HG02885 (cell line): ENCODE results near the gene MICU1.
"Not testable (repeated sequence)": the region's sequence is repeated elsewhere in the genome, so short reads cannot be mapped to it uniquely, and the experiment has no call there.

Experiments
- ATAC-seq: cut with Tn5 transposase; IDR thresholded peaks from one replicate; pipeline ENCODE4 v1.9.1; 2021; ENCODE audit warnings: mild to moderate bottlenecking; ENCODE audit not compliant: unreplicated experiment, poor library complexity

The MICU1 gene

DNA sequence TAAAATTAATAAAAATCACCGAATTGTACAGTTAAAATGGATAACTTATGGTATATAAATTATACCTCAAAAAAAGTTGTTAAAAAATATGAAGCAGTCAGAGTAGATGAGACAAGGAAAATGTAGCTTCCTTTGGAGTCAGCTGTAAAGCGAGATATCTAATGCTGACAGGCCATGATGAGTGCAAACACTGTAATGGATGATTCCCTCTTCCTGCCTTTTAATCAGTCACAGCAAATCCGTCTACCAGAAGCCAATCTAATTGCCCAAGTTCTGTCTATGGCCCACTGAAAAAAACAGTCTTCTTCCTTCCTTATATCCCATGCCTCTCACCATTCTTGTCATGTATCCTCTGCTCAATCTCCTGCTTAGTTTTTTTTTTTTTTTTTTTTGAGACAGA lies 211.2 kb downstream of the MICU1 start:
- ATAC-seq = no peak

DNA sequence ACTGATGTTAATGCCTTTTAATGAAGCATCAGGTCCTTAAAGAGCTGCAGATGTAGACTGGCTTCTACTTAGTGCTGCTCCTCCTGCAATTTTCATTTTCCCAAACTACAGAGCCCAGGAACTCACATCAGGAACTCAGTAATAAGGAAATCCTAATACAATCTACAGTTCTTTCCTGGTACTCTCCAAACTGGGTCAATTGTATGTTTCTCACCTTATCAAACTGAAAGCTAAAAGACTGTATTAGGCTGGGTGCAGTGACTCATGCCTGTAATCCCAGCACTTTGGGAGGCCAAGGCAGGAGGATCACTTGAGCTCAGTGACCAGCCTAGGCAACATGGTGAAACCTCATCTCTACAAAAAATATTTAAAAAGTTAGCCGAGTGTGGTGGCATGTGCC lies 216.7 kb downstream of the MICU1 start:
- no peak for ATAC-seq

DNA sequence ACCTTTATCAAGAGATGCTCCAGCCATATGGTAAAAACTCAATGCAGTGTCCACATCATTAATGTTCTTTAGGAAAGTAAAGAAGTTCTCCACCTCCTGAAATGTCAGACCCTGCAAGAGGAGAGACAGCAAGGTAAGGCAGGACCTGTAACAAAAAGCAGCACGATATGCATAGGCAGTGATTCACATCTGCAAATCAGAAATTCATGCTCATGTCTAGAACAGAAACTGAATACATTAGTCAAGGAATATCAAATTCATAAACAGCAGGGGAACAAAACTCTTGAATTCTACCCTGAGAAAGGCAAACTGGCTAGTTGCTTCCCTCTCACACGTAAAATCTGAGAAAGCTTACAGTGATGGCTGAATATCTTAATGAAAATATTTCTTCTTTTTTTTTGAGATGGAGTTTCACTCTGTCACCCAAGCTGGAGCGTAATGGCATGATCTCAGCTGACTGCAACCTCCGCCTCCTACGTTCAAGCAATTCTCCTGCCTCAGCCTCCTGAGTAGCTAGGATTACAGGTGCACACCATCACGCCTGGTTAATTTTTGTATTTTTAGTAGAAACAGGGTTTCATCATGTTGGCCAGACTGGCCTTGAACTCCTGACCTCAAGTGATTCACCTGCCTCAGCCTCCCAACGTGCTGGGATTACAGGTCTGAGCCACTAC lies 217.8 kb downstream of the MICU1 start:
- ATAC-seq = no peak

DNA sequence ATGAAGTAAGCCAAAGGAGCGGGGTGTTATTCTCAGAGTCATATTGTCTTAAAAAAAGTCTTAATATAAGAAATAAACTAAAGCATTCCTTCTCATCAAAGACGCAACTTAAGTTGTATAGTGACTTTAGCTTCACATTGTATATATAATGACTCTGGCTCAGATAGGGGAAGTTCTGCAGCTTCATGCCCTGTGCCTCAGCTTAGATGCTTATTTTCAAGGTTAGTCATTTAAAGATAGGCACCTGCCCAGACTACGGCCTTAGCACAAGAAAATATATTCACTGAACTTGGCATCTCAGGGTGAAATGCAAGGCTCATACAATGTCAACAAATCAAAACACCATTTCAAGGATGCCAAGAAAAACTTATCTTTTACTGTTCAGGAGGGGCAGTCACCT lies 218.4 kb downstream of the MICU1 start:
- ATAC-seq = no peak

DNA sequence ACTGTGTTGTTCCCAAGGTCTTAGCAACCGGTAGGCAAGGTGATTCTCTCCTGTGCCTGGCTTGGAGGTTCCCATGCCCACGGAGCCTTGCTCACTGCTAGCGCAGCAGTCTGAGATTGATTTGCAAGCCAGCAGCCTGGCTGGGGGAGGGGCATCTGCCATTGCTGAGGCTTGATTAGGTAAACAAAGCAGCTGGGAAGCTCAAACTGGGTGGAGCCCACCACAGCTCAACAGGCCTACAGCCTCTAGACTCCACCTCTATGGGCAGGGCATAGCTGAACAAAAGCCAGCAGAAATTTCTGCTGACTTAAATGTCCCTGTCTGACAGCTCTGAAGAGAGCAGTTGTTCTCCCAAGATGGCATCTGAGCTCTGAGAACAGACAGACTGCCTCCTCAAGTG lies 230.3 kb downstream of the MICU1 start:
- not testable (repeated sequence) for ATAC-seq

DNA sequence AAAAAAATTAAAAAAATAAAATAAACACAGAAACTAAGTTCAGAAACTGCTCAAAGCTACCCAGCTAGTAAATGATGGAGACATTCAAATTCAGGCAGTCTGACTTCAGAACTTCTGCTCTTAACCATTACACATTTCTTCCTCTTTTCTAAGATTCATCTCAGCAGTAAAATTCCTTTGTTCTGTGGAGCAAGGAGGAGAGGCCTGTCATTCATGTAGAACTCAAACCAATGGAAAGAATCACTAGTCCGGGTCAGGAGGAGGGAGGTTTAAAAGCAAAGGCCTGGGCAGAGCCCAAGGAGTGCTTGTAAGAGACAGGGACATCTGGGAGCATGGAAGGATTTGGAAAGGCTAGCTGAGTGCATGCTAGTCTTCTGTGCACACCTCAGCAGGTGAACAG lies 233.3 kb downstream of the MICU1 start:
- no peak for ATAC-seq

DNA sequence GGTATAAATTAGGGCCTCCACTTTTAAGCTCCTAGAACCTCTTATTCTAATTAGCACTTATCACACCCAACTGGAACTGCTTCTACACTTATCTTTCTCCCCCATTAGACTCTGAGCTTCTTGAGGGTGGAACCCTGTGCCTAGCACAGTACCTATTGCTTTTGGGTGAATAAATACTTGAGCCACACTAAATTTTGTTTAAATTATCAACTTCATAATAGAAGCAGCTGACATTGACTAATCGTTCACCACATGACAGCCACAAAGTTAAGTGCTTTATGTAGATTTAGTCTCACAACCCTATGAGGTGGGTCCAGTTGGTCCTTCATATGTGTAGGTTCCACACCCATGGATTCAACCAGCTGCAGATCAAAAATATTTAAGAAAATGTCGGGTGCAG lies 235.1 kb downstream of the MICU1 start:
- no peak for ATAC-seq

DNA sequence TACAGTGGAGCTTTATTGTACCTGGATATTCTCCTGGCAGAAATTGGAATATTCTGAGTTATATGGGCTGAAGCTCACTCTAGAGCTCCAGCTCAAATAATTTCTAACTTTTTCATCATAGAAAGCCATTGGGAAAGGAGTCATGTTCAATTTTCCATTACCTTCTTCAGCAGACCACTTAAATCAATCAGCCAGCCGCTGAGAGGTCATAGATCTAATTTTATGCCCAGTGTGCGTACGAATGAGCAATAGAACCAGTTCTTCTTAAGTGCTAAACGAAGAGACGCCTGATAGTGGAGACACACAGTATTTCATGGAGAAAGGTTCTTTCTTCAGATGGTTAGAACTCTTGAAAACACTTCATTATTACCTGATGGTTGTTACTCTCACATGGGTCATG lies 236.2 kb downstream of the MICU1 start:
- ATAC-seq = no peak

DNA sequence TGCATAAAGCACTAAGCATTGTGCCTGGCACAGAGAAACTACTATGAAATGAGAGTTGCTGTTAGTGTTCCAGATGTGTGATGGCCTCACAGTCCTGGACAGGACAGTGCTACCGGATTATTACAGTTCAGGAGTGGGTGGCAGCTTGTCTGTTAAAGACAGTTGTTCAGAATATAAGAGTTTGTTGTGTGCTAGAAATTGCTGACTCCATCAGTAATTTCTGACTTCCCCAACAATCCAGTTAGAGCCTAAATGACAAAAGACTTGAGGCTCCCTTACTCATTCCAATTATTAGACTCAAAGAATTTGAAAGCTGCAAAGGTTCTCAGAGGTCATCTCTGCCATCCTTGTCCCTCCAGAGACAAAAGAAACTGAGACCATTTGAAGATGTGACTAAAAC lies 236.9 kb downstream of the MICU1 start:
- ATAC-seq = no peak

DNA sequence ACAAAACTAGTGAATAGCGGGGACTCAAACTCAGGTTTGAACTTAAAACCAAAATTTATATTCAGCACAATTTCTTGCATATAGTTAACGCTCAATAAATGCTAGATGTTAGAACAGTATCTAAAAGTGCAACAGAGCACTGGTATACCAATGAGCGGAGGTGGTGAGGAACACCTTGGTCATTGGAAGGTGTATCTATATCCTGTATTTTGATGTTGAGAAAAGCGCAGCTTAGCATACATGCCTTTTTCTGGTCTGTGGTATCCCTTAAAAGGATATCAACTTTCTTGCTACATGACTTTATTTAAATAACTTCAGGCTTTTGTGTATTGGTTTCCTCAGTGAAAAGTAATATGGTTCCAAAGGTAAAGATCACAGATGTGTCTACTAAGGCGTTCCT lies 237.8 kb downstream of the MICU1 start:
- ATAC-seq = no peak

DNA sequence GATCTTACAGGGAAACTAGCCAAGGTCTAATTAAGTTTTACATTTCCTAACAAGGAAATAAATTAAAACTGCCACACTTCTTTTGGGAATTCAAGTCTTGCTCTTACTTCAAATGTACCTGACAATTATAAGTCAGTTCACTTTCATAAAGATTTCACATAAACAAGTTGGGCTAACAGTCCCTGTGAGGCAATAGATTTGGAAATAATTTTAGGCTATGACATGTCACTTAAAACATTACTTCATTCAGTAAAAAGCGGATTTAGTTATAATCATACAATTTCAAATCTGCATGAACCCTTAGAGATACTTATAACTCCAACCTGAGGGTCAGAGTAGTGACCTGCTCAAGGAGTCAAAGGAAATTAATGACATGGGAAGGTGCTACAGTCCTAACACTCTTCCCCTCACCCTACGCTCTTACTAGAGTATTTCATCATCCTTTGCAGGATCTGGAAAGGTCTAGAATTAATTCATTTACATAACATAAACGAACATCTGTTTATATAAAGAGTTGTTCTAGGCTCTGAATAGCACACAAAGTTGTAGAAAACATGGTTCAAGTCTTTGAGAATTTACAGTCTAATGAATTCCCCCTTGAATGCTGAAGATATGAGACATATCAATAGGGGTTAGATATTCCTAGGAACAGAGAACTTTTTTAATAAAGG lies 238.8 kb downstream of the MICU1 start:
- ATAC-seq = no peak

DNA sequence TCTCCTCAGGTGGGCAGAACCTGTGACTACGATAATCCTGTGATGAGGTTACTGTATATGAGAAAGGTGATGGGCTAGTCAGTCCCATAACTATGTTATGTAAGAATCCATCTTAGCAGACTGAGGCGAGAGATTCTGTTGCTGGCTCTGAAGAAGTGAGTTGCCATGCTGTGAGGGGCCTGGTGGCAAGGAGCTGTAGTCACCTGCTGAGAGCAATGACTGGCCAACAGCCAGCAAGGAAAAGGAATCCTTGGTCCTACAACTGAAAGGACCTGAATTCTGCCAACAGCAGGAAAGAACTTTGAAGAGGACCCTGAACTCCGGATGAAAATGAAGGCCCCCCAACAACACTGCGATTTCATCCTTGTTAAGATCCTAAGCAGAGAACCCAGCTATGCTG lies 240.2 kb downstream of the MICU1 start:
- ATAC-seq = no peak

DNA sequence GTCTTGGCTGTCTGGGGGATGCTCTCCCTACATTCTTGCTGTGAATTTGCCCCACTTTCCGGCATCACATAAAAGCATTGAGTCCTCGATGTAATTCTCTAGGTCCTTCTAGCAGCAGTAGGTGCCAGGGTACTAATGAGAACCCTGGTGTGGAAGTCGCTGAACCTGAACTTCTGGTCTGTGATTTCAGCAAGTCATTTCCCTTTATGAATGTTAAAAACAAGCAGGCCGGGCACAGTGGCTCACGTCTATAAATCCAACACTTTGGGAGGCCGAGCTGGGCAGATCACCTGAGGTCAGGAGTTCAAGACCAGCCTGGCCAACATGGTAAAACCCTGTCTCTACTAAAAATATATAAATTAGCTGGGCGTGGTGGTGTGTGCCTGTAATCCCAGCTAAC lies 240.9 kb downstream of the MICU1 start:
- not testable (repeated sequence) for ATAC-seq

DNA sequence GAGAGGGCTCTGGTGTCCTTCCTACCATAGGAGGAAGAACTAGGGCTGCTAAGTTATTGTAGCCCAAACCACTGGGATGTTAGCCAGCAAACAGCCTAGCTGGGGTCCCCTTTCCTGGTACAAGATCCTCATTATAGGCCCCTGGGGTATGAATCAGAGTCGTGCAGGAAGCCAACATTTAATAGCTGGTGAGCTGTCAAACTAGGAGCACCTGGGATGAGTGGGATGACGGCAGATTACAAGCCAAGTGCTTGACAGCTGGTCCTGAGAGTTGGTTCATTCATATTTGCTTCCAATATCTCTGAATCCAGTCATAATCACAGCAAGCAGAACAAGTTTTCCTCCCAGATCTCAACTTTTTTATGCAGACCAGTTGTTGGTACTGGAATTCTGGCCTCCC lies 246.1 kb downstream of the MICU1 start:
- ATAC-seq = no peak

DNA sequence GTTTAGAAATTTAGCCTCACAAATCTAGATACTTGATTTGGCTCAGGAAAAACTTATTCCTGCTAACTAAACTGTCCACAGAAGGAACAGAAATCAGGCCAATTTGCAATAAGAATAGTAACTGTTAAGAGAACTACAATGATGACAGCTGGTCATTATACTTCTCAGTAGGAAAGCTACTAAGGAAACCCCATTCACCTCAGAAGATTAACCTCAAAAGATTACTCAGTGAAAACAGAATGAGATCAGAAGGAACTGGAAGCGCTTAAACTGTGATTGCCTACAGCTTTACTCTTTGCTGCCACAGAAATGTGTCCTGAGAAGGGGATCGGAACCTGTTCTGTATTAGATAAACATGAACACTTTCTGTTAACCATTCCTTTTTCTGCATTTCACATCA lies 246.8 kb downstream of the MICU1 start:
- no peak for ATAC-seq

DNA sequence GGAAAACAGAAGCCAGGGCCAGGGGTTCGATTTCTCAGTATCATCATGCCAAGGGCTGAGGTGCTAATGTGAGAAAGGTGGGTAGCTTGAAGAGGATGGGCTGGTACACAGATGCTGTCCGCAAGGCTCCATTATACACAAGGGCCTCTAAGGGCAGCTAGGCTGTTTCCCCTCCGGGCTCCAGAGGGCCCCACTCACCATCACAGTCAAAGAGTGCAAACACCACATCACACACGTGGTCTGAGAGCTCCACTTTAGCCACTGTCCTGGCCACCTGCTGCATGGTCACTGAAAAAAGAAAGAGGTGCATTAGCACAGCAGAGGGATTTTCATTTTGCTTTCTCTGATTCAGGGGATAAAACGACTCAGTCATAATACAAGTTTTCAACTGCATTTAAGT lies 250.3 kb downstream of the MICU1 start:
- ATAC-seq = no peak

DNA sequence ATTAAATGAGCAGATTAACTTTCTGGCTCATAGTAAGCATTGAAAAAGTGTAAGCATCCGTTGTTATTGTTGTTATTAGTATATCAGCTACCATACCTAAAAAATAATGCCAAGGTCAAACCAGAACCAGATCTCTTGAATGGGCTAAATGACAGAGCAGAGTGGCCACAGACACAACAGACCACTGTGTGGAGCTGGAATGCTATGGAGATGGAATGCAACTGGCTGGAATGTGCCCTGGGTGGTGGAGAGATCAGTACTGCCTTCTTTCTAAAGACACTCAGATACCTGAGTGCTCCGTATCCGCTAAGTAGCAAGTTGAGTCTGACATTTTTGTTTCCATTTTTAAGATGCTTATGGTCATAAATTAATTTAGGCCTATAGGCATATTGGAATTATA lies 250.7 kb downstream of the MICU1 start:
- no peak for ATAC-seq

DNA sequence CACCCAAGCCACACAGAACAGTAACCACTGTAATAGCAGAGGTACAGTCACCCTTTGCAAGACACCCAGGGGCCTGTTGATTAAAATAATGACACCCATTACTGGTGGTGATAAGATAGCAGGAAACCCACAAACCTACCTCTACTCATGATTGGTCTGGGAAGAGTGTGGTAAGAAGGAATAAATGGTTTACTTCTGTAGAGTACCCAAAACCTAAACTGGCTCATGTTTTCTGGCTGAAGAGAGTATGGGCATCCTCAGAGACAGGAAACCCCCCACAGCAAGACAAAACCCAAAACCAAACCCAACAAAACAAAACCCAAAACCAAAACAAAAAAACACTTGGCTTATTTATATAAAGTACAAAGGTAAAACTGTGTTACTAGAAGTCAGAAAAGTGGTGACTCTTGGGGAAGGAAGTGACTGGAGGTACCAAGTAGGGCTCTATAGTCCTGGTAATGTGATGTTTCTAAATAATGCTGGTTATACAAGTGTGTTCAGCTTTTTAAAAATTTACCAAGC lies 255.6 kb downstream of the MICU1 start:
- no peak for ATAC-seq

DNA sequence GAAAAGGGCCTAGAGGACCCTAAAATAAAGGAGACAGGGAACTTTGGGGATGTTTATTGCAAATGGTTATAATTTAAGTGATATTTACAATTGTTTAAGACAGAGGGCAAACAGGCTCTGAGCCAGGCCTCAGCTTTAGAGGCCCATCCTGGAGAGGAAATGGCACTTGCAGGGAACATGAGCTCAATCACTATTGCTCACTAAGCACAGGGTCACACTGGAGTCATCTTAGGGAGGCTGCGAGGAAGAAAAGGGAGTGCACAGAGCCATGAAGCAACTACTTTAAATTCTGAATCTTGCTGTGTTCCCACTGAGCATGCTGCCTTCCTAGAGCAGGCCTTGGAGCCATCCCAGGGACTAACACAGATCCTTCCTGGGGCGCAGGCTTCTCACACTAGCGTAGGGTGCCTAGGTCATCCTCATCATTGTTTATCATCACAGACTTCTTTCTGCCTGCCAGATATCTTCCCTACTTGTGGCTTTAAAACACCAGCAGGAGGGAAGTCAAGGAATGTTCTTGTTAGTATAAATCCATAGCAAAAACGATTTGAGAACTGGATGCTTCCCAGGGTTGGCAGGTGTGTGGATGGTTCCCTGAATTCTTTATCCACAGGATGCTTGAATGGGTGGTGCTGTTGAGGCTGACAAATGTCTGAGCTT lies 258.4 kb downstream of the MICU1 start:
- no peak for ATAC-seq

DNA sequence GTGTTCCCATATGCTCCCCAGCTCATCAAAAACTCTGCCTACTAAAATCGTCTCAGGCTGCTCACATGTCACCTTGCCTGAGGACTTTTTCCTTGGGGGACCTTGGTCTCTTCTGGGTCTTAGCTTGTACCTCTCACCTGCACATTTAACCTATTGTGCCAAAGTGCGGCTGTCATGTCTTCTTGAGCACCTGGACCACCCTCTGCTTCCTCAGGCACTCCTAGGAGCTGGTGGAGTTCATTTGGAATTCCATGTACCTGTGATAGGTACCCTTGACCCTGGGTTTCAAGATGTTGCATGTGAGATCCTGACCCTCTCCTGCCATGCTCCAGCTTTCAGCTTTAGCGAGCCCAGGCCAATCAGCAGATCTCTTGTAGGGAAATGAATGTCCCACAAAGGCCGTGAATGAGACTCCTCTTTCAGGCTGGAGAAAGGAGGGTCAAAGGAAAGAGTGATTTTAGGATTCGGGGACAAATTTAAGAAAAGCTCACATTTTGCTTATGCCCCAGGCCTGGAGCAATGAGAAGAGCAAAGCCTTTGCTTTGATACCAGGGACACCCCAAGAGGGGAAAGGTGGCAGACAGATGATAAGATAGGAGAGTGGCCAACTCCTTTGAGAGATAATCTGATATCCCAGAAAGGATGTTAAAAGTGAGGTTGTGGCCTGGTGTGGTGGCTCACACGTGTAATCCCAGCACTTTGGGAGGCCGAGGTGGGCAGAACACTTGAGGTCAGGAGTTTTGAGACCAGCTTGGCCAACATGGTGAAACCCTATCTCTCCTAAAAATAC lies 260.6 kb downstream of the MICU1 start:
- ATAC-seq = no peak

DNA sequence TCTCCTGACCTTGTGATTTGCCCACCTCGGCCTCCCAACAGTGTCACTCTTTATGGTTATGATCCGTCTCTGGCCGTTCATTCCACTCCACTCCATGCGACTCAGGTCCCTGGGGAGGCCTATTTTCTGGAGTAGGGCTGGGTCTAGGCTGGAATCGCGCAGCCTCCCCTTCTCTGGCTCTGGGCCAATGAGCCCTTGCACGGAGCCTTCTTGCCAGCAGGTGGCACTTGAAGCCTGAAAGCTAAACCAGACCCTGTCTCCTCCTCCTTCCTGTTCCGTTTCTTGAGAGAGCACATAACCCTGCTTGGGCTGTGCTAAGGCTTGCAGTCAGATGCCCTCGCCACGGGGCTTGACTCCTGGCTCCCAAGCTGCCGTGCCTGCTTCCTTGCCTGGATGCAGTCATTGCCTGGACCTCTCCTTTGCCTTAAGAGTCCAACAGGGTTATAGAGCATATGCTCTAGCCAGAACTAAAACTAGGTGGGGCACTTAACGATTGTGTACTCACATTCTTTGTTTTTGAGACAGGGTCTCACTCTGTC lies 261.6 kb downstream of the MICU1 start:
- ATAC-seq = peak; percentile 88
